HEK293 (cell line): ENCODE measurements around the gene COX7A1.

Experiments
- FEZF1 ChIP-seq: fragments of 450-650 bp; formaldehyde crosslinking; IDR thresholded peaks from 2 replicates; pipeline ENCODE4 v1.5.1; 2016; ENCODE audit warnings: missing biosample characterization, missing genetic modification characterization
- IKZF3 ChIP-seq: fragments of 450-650 bp; IDR thresholded peaks from 2 replicates; pipeline ENCODE4 v1.5.0; 2018; ENCODE audit warnings: missing biosample characterization, mild to moderate bottlenecking, missing genetic modification characterization, moderate library complexity
- KLF8 ChIP-seq: fragments of 450-650 bp; formaldehyde crosslinking; IDR thresholded peaks from 2 replicates; pipeline ENCODE4 v1.5.1; 2016; ENCODE audit warnings: missing biosample characterization, missing genetic modification characterization
- ZNF140 ChIP-seq: fragments of 450-650 bp; formaldehyde crosslinking; IDR thresholded peaks from 2 replicates; pipeline ENCODE4 v1.5.1; 2016; ENCODE audit warnings: missing biosample characterization, missing genetic modification characterization
- ZNF274 ChIP-seq, 2 experiments: fragments of 200-500 bp in 1 of 2; fragments of 450-650 bp in 1 of 2; sonication (Bioruptor generic) in 1 of 2; formaldehyde crosslinking in 1 of 2; IDR thresholded peaks; 2 replicates each; pipeline versions ENCODE4 v1.5.1 to v1.6.1; 2014 to 2016; ENCODE audit warnings: borderline replicate concordance in 1 of 2, inconsistent platforms in 1 of 2, low read length in 1 of 2, missing biosample characterization in 1 of 2, missing genetic modification characterization in 1 of 2
- ZNF335 ChIP-seq: fragments of 450-650 bp; formaldehyde crosslinking; conservative IDR thresholded peaks from 2 replicates; pipeline ENCODE4 v1.5.1; 2016; ENCODE audit warnings: missing biosample characterization, missing genetic modification characterization
- ZNF529 ChIP-seq: fragments of 450-650 bp; formaldehyde crosslinking; IDR thresholded peaks from 2 replicates; pipeline ENCODE4 v1.5.1; 2017; ENCODE audit warnings: missing genetic modification characterization, missing biosample characterization; ENCODE audit not compliant: insufficient replicate concordance
- ZNF585B ChIP-seq: fragments of 450-650 bp; formaldehyde crosslinking; IDR thresholded peaks from 2 replicates; pipeline ENCODE4 v1.5.1; 2016; ENCODE audit warnings: missing biosample characterization, missing genetic modification characterization
- ZNF621 ChIP-seq: fragments of 450-650 bp; formaldehyde crosslinking; IDR thresholded peaks from 2 replicates; pipeline ENCODE4 v1.5.1; 2017; ENCODE audit warnings: missing biosample characterization, missing genetic modification characterization
- ZNF629 ChIP-seq: fragments of 450-650 bp; formaldehyde crosslinking; IDR thresholded peaks from 2 replicates; pipeline ENCODE4 v1.5.1; 2017; ENCODE audit warnings: missing biosample characterization, missing genetic modification characterization
- ZNF639 ChIP-seq: fragments of 450-650 bp; formaldehyde crosslinking; IDR thresholded peaks from 2 replicates; pipeline ENCODE4 v1.5.1; 2016; ENCODE audit warnings: missing biosample characterization, missing genetic modification characterization
- ZNF792 ChIP-seq: fragments of 450-650 bp; formaldehyde crosslinking; IDR thresholded peaks from 2 replicates; pipeline ENCODE4 v1.5.1; 2016; ENCODE audit warnings: missing biosample characterization, missing genetic modification characterization
- ZSCAN30 ChIP-seq: fragments of 450-650 bp; IDR thresholded peaks from 2 replicates; pipeline ENCODE4 v1.5.1; 2018; ENCODE audit warnings: missing biosample characterization, mild to moderate bottlenecking, missing genetic modification characterization, moderate library complexity
- TF ChIP-seq, protein P1 (sequence below): fragments of 450-650 bp; formaldehyde crosslinking; conservative IDR thresholded peaks from 2 replicates; pipeline ENCODE4 v1.5.1; 2016; ENCODE audit warnings: low read depth, missing biosample characterization, missing genetic modification characterization
- TF ChIP-seq, protein P2 (sequence below): fragments of 450-650 bp; formaldehyde crosslinking; IDR thresholded peaks from 2 replicates; pipeline ENCODE4 v1.5.1; 2017; ENCODE audit warnings: missing biosample characterization, missing genetic modification characterization
- TF ChIP-seq, protein P3 (sequence below): fragments of 450-650 bp; IDR thresholded peaks from 2 replicates; pipeline ENCODE4 v1.5.1; 2018; ENCODE audit warnings: missing biosample characterization, mild to moderate bottlenecking, missing genetic modification characterization

Gene COX7A1

DNA sequence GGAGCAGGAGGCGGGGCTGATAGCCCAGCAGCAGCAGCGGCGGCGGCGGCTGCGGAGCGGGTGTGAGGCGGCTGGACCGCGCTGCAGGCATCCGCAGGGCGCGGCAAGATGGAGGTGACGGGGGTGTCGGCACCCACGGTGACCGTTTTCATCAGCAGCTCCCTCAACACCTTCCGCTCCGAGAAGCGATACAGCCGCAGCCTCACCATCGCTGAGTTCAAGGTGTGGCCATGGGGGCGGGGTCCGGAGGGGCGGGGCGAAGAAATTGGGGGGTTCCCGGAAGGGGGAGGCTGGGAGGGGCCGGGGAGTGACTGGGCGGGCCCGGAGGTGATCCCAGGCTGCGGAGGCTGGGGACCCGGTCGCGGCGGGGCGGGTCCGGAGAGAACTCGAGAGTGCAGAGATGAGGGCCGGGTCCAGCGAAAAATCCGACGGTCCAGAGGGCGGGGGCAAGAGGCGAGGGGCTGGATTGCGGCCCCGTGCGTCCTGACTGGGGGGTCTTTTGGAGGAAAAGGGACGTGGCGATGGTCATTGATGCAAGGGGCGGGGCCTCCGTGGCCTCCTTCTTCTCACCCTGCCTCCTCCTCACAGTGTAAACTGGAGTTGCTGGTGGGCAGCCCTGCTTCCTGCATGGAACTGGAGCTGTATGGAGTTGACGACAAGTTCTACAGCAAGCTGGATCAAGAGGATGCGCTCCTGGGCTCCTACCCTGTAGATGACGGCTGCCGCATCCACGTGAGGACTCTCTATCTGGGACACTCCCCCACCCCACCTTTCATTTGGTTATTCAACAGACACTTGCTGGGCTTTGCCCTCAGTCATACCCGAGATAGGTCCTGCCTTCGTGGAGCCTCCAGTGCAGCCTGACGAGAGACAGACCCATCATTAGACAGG lies 36.5 kb downstream of the COX7A1 start, which contains the start of gene TBCB (continued):
- TF ChIP-seq, protein P1, sequence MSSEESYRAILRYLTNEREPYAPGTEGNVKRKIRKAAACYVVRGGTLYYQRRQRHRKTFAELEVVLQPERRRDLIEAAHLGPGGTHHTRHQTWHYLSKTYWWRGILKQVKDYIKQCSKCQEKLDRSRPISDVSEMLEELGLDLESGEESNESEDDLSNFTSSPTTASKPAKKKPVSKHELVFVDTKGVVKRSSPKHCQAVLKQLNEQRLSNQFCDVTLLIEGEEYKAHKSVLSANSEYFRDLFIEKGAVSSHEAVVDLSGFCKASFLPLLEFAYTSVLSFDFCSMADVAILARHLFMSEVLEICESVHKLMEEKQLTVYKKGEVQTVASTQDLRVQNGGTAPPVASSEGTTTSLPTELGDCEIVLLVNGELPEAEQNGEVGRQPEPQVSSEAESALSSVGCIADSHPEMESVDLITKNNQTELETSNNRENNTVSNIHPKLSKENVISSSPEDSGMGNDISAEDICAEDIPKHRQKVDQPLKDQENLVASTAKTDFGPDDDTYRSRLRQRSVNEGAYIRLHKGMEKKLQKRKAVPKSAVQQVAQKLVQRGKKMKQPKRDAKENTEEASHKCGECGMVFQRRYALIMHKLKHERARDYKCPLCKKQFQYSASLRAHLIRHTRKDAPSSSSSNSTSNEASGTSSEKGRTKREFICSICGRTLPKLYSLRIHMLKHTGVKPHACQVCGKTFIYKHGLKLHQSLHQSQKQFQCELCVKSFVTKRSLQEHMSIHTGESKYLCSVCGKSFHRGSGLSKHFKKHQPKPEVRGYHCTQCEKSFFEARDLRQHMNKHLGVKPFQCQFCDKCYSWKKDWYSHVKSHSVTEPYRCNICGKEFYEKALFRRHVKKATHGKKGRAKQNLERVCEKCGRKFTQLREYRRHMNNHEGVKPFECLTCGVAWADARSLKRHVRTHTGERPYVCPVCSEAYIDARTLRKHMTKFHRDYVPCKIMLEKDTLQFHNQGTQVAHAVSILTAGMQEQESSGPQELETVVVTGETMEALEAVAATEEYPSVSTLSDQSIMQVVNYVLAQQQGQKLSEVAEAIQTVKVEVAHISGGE = peak; percentile 61
- peak; percentile 99 for TF ChIP-seq KLF8 (tag by site-specific recombination)
- TF ChIP-seq ZNF335 (tag by site-specific recombination) = peak; percentile 90
- TF ChIP-seq, protein P2, sequence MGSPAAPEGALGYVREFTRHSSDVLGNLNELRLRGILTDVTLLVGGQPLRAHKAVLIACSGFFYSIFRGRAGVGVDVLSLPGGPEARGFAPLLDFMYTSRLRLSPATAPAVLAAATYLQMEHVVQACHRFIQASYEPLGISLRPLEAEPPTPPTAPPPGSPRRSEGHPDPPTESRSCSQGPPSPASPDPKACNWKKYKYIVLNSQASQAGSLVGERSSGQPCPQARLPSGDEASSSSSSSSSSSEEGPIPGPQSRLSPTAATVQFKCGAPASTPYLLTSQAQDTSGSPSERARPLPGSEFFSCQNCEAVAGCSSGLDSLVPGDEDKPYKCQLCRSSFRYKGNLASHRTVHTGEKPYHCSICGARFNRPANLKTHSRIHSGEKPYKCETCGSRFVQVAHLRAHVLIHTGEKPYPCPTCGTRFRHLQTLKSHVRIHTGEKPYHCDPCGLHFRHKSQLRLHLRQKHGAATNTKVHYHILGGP (tag by site-specific recombination) = no peak
- TF ChIP-seq ZNF529 = no peak
- TF ChIP-seq ZNF585B (tag by site-specific recombination) = no peak
- no peak for TF ChIP-seq ZNF621 (tag by site-specific recombination)
- no peak for TF ChIP-seq FEZF1 (tag by site-specific recombination)
- TF ChIP-seq ZNF629 (tag by site-specific recombination) = no peak
- TF ChIP-seq ZSCAN30 (tag by site-specific recombination) = peak; percentile 88
- TF ChIP-seq ZNF140 (tag by site-specific recombination) = no peak
- TF ChIP-seq ZNF792 (tag by site-specific recombination) = no peak
- TF ChIP-seq IKZF3 (tag by site-specific recombination) = no peak
- no peak for TF ChIP-seq ZNF639 (tag by site-specific recombination)
- TF ChIP-seq, protein P3, sequence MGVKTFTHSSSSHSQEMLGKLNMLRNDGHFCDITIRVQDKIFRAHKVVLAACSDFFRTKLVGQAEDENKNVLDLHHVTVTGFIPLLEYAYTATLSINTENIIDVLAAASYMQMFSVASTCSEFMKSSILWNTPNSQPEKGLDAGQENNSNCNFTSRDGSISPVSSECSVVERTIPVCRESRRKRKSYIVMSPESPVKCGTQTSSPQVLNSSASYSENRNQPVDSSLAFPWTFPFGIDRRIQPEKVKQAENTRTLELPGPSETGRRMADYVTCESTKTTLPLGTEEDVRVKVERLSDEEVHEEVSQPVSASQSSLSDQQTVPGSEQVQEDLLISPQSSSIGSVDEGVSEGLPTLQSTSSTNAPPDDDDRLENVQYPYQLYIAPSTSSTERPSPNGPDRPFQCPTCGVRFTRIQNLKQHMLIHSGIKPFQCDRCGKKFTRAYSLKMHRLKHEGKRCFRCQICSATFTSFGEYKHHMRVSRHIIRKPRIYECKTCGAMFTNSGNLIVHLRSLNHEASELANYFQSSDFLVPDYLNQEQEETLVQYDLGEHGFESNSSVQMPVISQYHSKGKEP (tag by site-specific recombination) = no peak; the same call in 1 of the 2 replicates
- TF ChIP-seq ZNF274 (IDR thresholded peaks at IDR 0.05; ENCODE audit: low read length) = no peak
- TF ChIP-seq ZNF274 (tag by site-specific recombination; IDR thresholded peaks at IDR 0.05; ENCODE audit: borderline replicate concordance) = no peak
